GM12875 (cell line): Measurements from ENCODE around the gene OAF.

Source experiments
- H3K4me3 ChIP-seq: one replicate; pipeline ENCODE4 v1.5.1; 2011; ENCODE audit warnings: low read depth, low read length, control low read depth
- TF ChIP-seq, protein P1 (sequence below): IDR thresholded peaks from 2 replicates; pipeline ENCODE4 v1.5.1; 2011; ENCODE audit warnings: low read depth, mild to moderate bottlenecking, control low read depth, inconsistent platforms, low read length, moderate library complexity, borderline replicate concordance; ENCODE audit not compliant: insufficient read depth

Gene OAF

DNA sequence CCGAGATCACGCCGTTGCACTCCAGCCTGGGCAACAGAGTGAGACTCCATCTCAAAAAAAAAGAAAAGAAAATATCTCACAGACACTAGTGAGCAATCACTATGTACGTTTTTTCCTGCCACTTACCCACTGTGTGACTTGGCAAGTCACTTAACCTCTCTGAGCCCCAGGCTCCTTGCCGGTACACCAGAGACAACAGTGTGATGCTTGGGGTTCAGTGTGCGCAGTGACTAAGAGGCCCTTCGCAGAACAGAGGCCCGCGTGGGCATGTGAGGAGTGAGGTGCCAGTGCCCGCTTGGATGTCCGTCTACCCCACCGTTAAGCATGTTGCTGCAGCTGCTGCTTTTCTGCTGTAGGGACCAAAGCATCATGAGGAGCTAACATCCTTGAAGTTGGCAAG is 6.7 kb downstream of the OAF start:
- no peak overlapping the region for H3K4me3 ChIP-seq
- TF ChIP-seq, protein P1, sequence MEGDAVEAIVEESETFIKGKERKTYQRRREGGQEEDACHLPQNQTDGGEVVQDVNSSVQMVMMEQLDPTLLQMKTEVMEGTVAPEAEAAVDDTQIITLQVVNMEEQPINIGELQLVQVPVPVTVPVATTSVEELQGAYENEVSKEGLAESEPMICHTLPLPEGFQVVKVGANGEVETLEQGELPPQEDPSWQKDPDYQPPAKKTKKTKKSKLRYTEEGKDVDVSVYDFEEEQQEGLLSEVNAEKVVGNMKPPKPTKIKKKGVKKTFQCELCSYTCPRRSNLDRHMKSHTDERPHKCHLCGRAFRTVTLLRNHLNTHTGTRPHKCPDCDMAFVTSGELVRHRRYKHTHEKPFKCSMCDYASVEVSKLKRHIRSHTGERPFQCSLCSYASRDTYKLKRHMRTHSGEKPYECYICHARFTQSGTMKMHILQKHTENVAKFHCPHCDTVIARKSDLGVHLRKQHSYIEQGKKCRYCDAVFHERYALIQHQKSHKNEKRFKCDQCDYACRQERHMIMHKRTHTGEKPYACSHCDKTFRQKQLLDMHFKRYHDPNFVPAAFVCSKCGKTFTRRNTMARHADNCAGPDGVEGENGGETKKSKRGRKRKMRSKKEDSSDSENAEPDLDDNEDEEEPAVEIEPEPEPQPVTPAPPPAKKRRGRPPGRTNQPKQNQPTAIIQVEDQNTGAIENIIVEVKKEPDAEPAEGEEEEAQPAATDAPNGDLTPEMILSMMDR: no peak

DNA sequence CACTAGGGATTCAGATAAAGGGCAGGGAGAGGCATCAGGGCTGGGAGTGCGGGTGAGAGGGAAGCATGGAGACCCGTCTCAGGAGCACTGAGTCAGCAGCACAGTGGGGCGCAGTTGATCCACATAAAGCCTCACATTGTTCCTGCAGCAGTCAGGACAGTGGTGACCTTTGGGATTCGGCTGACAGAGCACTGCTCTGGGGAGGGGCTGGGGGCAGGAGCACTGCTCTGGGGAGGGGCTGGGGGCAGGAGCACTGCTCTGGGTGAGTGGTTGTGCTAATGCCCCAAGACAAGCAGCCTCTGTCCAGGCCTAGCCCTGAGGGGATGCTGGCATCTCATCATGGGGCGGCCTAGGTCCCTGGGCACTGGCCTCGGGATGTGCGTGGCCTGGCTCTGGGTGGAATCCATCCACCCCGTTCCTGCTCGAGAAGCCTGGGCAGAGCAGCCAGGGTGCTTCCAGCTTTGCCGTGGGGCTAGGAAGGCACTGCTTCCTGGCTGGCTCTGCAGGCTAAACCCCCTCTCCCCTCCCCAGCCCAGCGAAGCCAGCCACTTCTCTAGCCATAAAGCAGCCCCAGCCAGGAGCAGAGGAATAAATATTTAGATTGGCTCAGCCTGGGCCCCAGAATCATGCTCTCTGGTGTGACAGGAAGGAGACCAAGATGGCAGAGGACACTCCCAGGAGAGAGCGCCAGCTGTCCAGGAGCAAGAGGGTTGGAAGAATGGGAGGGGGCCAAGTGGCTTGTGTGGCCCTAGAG is 7.3 kb downstream of the OAF start:
- TF ChIP-seq, protein P1: no peak
- no peak overlapping the region for H3K4me3 ChIP-seq

DNA sequence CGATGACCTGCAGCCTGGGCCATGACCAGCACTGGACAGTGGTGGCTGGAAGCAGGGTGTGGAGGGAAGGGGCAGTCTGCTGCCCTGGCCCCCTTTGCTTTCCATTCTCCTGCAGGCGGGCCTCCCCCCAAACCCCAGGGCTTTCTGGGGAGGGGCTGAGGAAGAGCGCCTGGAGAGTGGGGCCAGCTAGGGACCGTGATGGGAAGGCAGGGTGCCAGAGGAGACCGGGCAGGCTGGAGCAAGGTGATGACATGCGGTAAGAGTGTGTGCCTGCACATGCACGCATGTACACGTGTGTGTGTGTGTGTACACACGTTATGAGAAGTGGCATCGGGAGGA is 7.8 kb downstream of the OAF start:
- H3K4me3 ChIP-seq: no peak overlapping the region
- TF ChIP-seq, protein P1: no peak

DNA sequence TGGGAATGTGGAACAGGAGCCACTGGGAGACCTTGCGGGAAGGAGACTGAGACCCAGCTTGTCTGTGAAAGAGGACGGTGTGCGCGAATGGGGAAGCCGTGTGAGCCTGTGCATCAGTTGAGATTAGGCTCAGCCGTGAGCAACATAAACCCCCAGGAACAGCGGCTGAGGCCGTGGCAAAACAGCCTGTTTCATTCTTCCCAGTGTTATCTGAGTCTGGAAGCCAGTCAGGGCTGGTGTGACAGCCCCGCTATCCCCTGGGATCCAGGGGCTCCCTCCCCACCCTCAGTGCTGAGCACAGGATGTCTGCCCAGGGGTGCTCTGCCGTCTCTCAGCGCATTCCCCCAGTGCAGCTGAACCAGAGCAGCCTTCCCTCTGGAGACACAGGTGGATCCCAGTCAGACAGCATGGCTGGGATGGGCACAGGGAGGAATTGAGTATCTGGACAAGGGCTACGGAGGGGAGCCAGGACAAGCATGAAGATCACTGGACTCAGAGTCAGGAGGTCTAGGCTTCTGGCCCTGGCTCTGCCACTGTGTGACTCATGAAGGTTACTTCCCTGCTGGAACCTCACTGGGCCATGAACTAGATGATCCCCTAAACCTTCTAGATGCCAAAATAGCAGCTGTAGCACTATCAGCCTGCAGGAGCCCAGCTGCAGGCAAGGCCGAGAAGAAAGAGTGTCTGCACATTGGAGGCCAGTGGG is 8.6 kb downstream of the OAF start:
- TF ChIP-seq, protein P1: no peak
- no peak overlapping the region for H3K4me3 ChIP-seq

DNA sequence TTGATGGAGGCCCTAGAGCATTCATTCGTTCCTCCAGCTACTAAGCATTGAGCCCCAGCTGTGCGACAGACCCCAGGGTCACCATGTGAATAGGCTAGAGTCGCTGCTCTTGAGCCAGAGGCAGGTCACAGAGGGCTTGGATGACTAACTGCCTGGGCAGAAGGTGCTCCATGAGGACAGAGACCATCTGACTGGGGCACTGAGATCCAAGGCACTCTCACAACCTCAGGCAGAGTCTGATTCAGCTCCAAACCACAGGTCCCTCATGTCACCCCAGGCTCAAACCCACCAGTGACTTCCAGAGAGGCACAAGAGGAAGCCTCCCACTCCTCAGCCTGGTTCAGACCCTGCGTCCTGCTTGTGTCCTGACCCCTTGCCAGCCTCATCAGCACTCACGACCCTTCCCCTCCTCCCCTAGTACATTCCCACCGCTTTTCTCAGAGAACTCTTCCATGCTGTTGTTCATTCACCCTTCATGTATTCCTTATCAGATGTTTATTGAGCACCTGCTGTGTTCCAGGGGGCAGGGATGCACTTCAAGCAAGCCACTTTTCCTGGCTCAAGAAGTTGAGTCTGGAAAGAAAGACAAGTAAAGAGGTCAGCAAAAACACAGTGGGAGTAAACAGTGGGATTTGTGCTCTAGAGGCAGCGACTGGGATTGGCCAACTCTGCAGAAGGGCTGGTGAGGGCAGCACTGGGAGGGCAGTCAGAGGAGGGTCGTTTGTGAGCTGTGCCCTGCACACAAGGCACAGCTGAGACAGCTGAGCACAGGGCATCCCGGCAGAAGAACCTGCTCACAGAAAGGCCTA is 9.3 kb downstream of the OAF start:
- H3K4me3 ChIP-seq: no peak overlapping the region
- TF ChIP-seq, protein P1: no peak

DNA sequence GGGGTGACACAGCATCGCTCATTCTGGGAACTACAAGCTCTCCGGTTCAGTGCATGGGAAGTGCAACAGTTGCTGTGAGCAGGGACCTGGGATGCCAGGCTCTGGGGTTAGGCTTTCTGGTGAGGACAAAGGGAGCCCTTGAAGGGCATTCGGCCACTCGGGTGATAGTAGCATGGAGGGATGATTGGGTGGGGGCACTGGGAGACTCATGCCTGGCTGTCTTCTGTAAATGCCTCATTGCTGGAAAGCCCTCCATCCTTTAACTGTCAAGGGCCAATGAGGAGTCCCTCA is 9.9 kb downstream of the OAF start:
- TF ChIP-seq, protein P1: no peak
- H3K4me3 ChIP-seq: no peak overlapping the region
